K562 (cell line): ENCODE measurements around the gene RAD21L1. TPM values are rescaled to one million over a fixed set of nuclear protein-coding genes. Genes with fewer than 3 reads are reported as not detected.

ENCODE experiments used
- CCNT2 ChIP-seq: IDR thresholded peaks from 2 replicates; pipeline ENCODE4 v1.6.1; 2011; ENCODE audit warnings: borderline replicate concordance, low read depth, mild to moderate bottlenecking, moderate library complexity, mixed read lengths, low read length; ENCODE audit not compliant: insufficient read length; ENCODE audit errors: extremely low read depth
- CREB1 ChIP-seq, 2 experiments: sonication (generic) in 1 of 2; formaldehyde crosslinking in 1 of 2; IDR thresholded peaks; 2 replicates each; pipeline versions ENCODE4 v1.6.1 to v1.8.0; 2012 to 2022; ENCODE audit warnings: inconsistent platforms in 1 of 2, mild to moderate bottlenecking in 1 of 2, missing genetic modification reagents in 1 of 2, moderate library complexity in 1 of 2
- HMGN3 ChIP-seq: IDR thresholded peaks from 2 replicates; pipeline ENCODE4 v1.6.1; 2011; ENCODE audit warnings: borderline replicate concordance, low read depth, mild to moderate bottlenecking, mixed read lengths, low read length; ENCODE audit not compliant: insufficient read length; ENCODE audit errors: extremely low read depth
- ILK ChIP-seq: fragments of 450-650 bp; IDR thresholded peaks from 2 replicates; pipeline ENCODE4 v1.6.1; 2016; ENCODE audit warnings: missing genetic modification characterization, low read depth, mild to moderate bottlenecking, missing compliant biosample characterization, moderate library complexity, borderline replicate concordance
- KDM1A ChIP-seq, 2 experiments: fragments of 450-650 bp; IDR thresholded peaks; 2 replicates each; pipeline ENCODE4 v1.6.1; 2016; ENCODE audit warnings: mild to moderate bottlenecking in 2 of 2
- PCBP1 ChIP-seq: fragments of 200-400 bp; formaldehyde crosslinking; IDR thresholded peaks from 2 replicates; pipeline ENCODE4 v1.6.1; 2018; ENCODE audit warnings: mild to moderate bottlenecking, low read depth, low read length; ENCODE audit not compliant: poor library complexity, severe bottlenecking
- PHF8 ChIP-seq: fragments of 200-600 bp; sonication (generic); IDR thresholded peaks from 2 replicates; pipeline ENCODE4 v1.6.1; 2012; ENCODE audit warnings: mixed run types, mild to moderate bottlenecking, inconsistent platforms, low read length, moderate library complexity, borderline replicate concordance
- PRDM10 ChIP-seq: fragments of 450-650 bp; IDR thresholded peaks from 2 replicates; pipeline ENCODE4 v1.6.1; 2018; ENCODE audit not compliant: partially characterized antibody
- RBM25 ChIP-seq: fragments of 200-400 bp; formaldehyde crosslinking; IDR thresholded peaks from 2 replicates; pipeline ENCODE4 v1.6.1; 2018; ENCODE audit warnings: low read length, low read depth, moderate library complexity; ENCODE audit not compliant: severe bottlenecking
- SAP30 ChIP-seq: fragments of 200-600 bp; sonication (generic); IDR thresholded peaks from 2 replicates; pipeline ENCODE4 v1.6.1; 2012; ENCODE audit warnings: borderline replicate concordance, low read depth, mild to moderate bottlenecking, moderate library complexity, low read length, control low read depth, inconsistent platforms; ENCODE audit not compliant: insufficient read depth, poor library complexity, severe bottlenecking
- STAT5A ChIP-seq: IDR thresholded peaks from 2 replicates; pipeline ENCODE4 v1.6.1; 2012; ENCODE audit warnings: low read length, inconsistent platforms, borderline replicate concordance
- TAF1 ChIP-seq: IDR thresholded peaks from 2 replicates; pipeline ENCODE4 v1.6.1; 2011; ENCODE audit warnings: mild to moderate bottlenecking, low read length, moderate library complexity; ENCODE audit not compliant: insufficient read depth, control insufficient read depth, severe bottlenecking; ENCODE audit errors: extremely low read depth
- TAL1 ChIP-seq: fragments of 450-650 bp; IDR thresholded peaks from 2 replicates; pipeline ENCODE4 v1.6.1; 2016; ENCODE audit warnings: mild to moderate bottlenecking
- THAP12 ChIP-seq: fragments of 250-450 bp; sonication (Bioruptor Pico); IDR thresholded peaks from 2 replicates; pipeline ENCODE4 v1.9.0; 2021; ENCODE audit warnings: mild to moderate bottlenecking, inconsistent platforms
- VEZF1 ChIP-seq: fragments of 200-800 bp; sonication (Bioruptor generic); IDR thresholded peaks from 2 replicates; pipeline ENCODE4 v1.6.1; 2017; ENCODE audit warnings: missing genetic modification characterization, missing compliant biosample characterization
- ZBTB17 ChIP-seq: fragments of 450-650 bp; formaldehyde crosslinking; IDR thresholded peaks from 2 replicates; pipeline ENCODE4 v1.4.0; 2020; ENCODE audit warnings: mild to moderate bottlenecking
- ZNF133 ChIP-seq: fragments of 250-450 bp; sonication (Bioruptor Pico); IDR thresholded peaks from 2 replicates; pipeline ENCODE4 v1.4.0; 2020; ENCODE audit warnings: mild to moderate bottlenecking
- polyA plus RNA-seq, 8 experiments: library from polyadenylated mRNA; depleted of rRNA in 4 of 8; stranded (reverse) in 5 of 8; unstranded in 3 of 8; fragments of >200 nt; fragmentation: Nextera tagmentation in 2 of 8; fragmentation: Illumina TruSeq in 1 of 8; extraction: Ambion mirVana in 2 of 8; extraction: Trizol in 1 of 8; gene quantifications; 2 replicates each; pipeline versions ENCODE4 v1.2.1 to v1.2.3, GENCODE V29; 2011 to 2014; ENCODE audit warnings: inconsistent platforms in 1 of 8, missing spikeins in 1 of 8
- total RNA-seq, 7 experiments: library from RNA; depleted of rRNA in 6 of 7; stranded (reverse); fragments of >200 nt in 6 of 7; fragmentation: Illumina TruSeq in 2 of 7; extraction: Trizol in 2 of 7; gene quantifications; 2 replicates each; pipeline versions ENCODE4 v1.2.1 to v1.2.3, GENCODE V29; 2011 to 2021; ENCODE audit warnings: low replicate concordance in 1 of 7

The RAD21L1 gene
- total and polyA plus RNA-seq, 9 of the 15 experiments (the other 6 are each of a cell fraction or from before 2014, with no cell fraction given) = 0.17 to 1.7 (median 0.45) TPM; not detected in 1

- TF ChIP-seq THAP12 (peak; percentile 47; the same call in 1 of the 2 replicates), KDM1A (IDR thresholded peaks at IDR 0.05) (no peak), VEZF1 (CRISPR knock-in tag) (peak; percentile 69; the same call in 1 of the 2 replicates), TAL1 (no peak), PRDM10 (peak; percentile 73), ZNF133 (CRISPR knock-in tag) (no peak), SAP30 (peak; percentile 62), RBM25 (no peak), ZBTB17 (CRISPR knock-in tag) (no peak), PCBP1 (peak; percentile 67), CREB1 (IDR thresholded peaks at IDR 0.05) (peak; percentile 31; the same call in 1 of the 2 replicates), CREB1 (CRISPR knock-in tag; IDR thresholded peaks at IDR 0.05) (no peak), TAF1 (peak; percentile 44), PHF8 (peak; percentile 63; the same call in 1 of the 2 replicates), CCNT2 (peak; percentile 32), STAT5A (no peak), ILK (tag) (no peak), HMGN3 (peak; percentile 40)
These were observed at the start of gene RAD21L1 (continued) for GRCh38 chr20:1225783-1226654.
